Measurements from ENCODE around the gene BASP1.

Gene BASP1

DNA sequence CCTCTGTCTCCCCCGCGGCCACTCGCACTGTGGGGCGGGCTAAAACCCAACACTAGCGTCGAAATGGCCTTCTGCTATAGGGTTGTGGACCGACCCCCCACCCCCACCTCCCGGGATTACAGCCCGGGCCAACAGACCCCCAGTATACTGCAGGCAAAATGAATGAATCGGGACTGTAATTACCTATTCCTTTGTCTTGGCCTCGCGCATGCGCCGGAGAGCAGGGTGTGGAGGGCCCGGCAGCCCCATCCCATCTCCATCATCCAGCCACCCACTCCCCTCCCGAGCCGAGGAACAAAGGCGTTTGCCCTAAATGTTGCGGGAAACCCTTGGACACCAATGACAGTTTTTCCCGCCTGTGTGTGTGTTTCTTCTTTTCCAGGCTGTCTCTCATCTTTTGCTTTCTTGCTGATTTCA is 1.6 kb downstream of the BASP1 start:
- no peaks in the 10 kb centered on the region for H3K27me3 ChIP-seq (replicated peaks; ENCODE audit: insufficient read depth, low read length)
- peak overlapping the region; percentile 45; the same call in 1 of the 2 replicates for H2AFZ ChIP-seq (ENCODE audit: low read length)
- no peaks in the 10 kb centered on the region for H3K36me3 ChIP-seq (replicated peaks; ENCODE audit: insufficient read depth, low read length)
- H3K9ac ChIP-seq (ENCODE audit: low read length): peak overlapping the region; percentile 70; the same call in 1 of the 2 replicates
- TF ChIP-seq, protein P1, sequence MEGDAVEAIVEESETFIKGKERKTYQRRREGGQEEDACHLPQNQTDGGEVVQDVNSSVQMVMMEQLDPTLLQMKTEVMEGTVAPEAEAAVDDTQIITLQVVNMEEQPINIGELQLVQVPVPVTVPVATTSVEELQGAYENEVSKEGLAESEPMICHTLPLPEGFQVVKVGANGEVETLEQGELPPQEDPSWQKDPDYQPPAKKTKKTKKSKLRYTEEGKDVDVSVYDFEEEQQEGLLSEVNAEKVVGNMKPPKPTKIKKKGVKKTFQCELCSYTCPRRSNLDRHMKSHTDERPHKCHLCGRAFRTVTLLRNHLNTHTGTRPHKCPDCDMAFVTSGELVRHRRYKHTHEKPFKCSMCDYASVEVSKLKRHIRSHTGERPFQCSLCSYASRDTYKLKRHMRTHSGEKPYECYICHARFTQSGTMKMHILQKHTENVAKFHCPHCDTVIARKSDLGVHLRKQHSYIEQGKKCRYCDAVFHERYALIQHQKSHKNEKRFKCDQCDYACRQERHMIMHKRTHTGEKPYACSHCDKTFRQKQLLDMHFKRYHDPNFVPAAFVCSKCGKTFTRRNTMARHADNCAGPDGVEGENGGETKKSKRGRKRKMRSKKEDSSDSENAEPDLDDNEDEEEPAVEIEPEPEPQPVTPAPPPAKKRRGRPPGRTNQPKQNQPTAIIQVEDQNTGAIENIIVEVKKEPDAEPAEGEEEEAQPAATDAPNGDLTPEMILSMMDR (IDR thresholded peaks at IDR 0.05; ENCODE audit: low read length): no peak
- no peak for TF ChIP-seq EZH2 (optimal IDR thresholded peaks at IDR 0.05; ENCODE audit: low read depth, low read length)
- H3K4me2 ChIP-seq (ENCODE audit: low read depth, low read length): peak overlapping the region; percentile 72
- DNase-seq: no peak
- H4K20me1 ChIP-seq (ENCODE audit: insufficient read depth, low read length): no peaks in the 10 kb centered on the region
- H3F3A ChIP-seq (ENCODE audit: insufficient read depth, low read length): peaks cover 33% of the 10 kb centered on the region
- no peaks in the 10 kb centered on the region for H3K9me2 ChIP-seq (replicated peaks; ENCODE audit: insufficient read depth, low read length)
- peaks cover 59% of the 10 kb centered on the region for H3K79me2 ChIP-seq (ENCODE audit: low read length)
- H3K27ac ChIP-seq (ENCODE audit: low read length): peak overlapping the region; percentile 54; the same call in 1 of the 2 replicates
- H3K9me3 ChIP-seq (replicated peaks; ENCODE audit: insufficient read depth, low read length): no peaks in the 10 kb centered on the region
- peak overlapping the region; percentile 87 for H3K4me3 ChIP-seq (ENCODE audit: low read length)
- peaks cover 30% of the 10 kb centered on the region for H3K4me1 ChIP-seq (ENCODE audit: low read length)

DNA sequence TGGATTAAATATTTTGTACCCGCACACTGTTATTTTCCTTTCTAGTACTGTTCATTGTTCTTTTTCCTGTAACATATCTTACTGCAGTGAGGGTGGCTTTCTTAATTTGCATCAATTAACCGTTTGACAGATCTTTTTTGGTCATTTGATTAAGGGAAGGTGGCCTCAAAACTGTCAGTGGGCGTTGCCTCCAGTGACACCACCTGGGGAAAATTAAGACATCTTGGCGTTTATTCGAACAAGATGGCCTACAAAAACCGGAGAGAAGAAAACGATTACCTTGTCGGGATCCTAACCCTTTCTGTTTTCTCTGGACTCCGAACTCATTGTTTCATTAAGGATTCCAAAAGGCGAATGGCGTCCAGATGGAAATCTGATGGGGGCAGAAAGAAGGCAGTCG is 2.0 kb downstream of the BASP1 start:
- H4K20me1 ChIP-seq (ENCODE audit: insufficient read depth, low read length): no peaks in the 10 kb centered on the region
- H3K79me2 ChIP-seq (ENCODE audit: low read length): peaks cover 64% of the 10 kb centered on the region

DNA sequence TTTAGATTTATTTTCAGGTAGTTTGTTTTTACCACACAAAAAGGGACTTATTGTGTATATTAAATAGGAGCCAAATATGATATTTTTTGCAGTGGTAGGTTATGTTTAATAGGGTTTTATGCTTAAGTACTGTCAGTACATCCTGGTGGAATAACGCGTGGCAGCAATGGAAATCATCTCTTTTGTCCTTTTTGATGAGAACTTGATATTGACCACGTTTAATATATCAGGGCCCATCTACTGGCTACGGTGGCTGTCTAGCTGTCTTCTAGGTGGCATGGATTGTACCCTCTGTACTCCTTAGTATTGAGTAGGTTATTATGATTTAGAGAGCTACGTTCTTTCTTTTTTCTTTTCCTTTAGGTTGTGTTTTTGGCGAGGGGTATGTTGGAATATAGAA is 2.6 kb downstream of the BASP1 start:
- Histone ChIP-seq H4K20me1 (ENCODE audit: insufficient read depth, low read length) (no peaks in the 10 kb centered on the region), H3K27ac (ENCODE audit: low read length) (no peak overlapping the region), H3K4me3 (ENCODE audit: low read length) (no peak overlapping the region), H2AFZ (ENCODE audit: low read length) (no peak overlapping the region), H3K79me2 (ENCODE audit: low read length) (peaks cover 69% of the 10 kb centered on the region), H3F3A (ENCODE audit: insufficient read depth, low read length) (peaks cover 33% of the 10 kb centered on the region), H3K4me1 (ENCODE audit: low read length) (peaks cover 32% of the 10 kb centered on the region), H3K9me3 (replicated peaks; ENCODE audit: insufficient read depth, low read length) (no peaks in the 10 kb centered on the region), H3K4me2 (ENCODE audit: low read depth, low read length) (no peak overlapping the region), H3K36me3 (replicated peaks; ENCODE audit: insufficient read depth, low read length) (no peaks in the 10 kb centered on the region), H3K27me3 (replicated peaks; ENCODE audit: insufficient read depth, low read length) (no peaks in the 10 kb centered on the region), H3K9ac (ENCODE audit: low read length) (no peak overlapping the region), H3K9me2 (replicated peaks; ENCODE audit: insufficient read depth, low read length) (no peaks in the 10 kb centered on the region)
- TF ChIP-seq EZH2 (optimal IDR thresholded peaks at IDR 0.05; ENCODE audit: low read depth, low read length) (no peak), EZH2phosphoT487 (IDR thresholded peaks at IDR 0.05; ENCODE audit: low read length) (no peak)
- TF ChIP-seq, protein P1 (IDR thresholded peaks at IDR 0.05; ENCODE audit: low read length): no peak
- no peak for DNase-seq

More for the DNA sequence above, 2.0 kb downstream of the BASP1 start:
- Histone ChIP-seq H2AFZ (ENCODE audit: low read length) (no peak overlapping the region), H3K36me3 (replicated peaks; ENCODE audit: insufficient read depth, low read length) (no peaks in the 10 kb centered on the region), H3K9me3 (replicated peaks; ENCODE audit: insufficient read depth, low read length) (no peaks in the 10 kb centered on the region), H3K27ac (ENCODE audit: low read length) (peak overlapping the region; percentile 54; the same call in 1 of the 2 replicates), H3K4me2 (ENCODE audit: low read depth, low read length) (peak overlapping the region; percentile 72), H3F3A (ENCODE audit: insufficient read depth, low read length) (peaks cover 33% of the 10 kb centered on the region), H3K4me3 (ENCODE audit: low read length) (peak overlapping the region; percentile 87; the same call in 1 of the 2 replicates), H3K9me2 (replicated peaks; ENCODE audit: insufficient read depth, low read length) (no peaks in the 10 kb centered on the region), H3K4me1 (ENCODE audit: low read length) (peaks cover 32% of the 10 kb centered on the region), H3K9ac (ENCODE audit: low read length) (no peak overlapping the region), H3K27me3 (replicated peaks; ENCODE audit: insufficient read depth, low read length) (no peaks in the 10 kb centered on the region)
- DNase-seq: no peak
- TF ChIP-seq EZH2 (optimal IDR thresholded peaks at IDR 0.05; ENCODE audit: low read depth, low read length) (no peak), EZH2phosphoT487 (IDR thresholded peaks at IDR 0.05; ENCODE audit: low read length) (no peak)
- TF ChIP-seq, protein P1 (IDR thresholded peaks at IDR 0.05; ENCODE audit: low read length): no peak
